ENCODE results near the gene DMAC1.

The DMAC1 gene

DNA sequence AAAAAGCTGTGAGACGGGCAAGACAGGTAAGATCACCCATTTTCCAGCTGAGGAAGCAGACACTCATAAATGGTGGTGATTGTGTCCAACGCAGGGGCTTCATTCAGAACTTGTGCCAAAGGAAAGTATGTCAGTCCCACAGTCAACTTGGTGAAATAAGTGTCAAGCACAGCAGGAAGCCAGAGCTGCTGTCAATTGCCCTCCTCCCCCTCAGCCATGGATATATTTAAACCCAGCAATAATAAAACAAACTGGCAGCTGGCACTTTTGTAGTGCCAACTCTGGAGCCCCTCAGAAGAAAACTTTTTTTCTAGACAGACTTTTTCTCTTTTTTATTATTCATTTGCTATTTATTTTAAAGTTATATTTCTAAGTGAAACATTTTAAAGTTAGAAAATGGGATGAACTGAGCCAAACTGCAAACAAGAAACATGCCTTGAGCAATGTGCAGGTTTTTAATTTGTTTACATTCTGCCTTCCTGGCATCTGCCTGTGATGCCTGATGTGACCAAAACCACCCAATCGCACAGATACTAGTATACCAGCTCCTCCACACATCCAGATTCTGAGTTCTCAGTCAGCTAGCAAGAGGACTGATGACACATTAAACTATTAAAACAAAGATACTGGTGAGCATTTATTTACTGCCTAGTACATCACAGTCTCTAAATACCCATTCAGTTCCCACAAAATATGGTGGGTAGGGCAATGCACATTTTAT lies 17.0 kb downstream of the DMAC1 start:
- no peak for FAIRE-seq

DNA sequence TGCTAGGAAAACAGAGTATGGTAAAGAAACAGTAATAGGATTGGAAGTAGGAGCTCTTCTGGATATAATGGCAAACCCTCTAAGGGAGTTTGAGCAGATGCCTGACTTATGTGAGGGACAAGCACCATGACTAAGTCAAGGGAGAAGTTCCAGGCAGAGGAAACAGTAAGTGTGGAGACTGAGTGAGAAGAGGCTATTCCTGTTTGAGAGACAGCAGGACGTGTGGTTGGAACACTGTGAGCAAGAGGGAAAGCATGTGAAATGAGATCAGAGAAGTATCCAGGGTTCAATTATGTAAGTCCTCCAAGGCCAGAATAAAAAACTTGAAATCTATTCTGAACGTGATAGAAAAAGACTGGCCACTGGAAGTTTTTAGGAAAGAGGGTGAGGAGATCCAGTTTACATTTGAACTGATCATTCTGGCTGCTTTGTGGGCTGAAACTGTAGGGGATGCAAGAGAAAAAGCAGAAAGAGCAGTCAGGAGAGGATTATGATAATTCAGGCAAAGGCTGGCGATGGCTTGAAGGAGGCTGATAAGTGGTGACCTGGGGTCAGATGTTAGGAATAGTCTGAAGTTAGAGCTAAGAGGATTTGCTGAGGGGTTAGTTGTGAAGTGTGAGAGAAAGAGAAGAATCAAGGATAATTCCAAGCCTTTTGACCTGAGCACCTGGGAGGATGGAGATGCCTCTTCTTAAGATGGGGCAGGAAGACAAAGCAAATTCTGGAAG lies 19.2 kb downstream of the DMAC1 start:
- FAIRE-seq, result no peak

DNA sequence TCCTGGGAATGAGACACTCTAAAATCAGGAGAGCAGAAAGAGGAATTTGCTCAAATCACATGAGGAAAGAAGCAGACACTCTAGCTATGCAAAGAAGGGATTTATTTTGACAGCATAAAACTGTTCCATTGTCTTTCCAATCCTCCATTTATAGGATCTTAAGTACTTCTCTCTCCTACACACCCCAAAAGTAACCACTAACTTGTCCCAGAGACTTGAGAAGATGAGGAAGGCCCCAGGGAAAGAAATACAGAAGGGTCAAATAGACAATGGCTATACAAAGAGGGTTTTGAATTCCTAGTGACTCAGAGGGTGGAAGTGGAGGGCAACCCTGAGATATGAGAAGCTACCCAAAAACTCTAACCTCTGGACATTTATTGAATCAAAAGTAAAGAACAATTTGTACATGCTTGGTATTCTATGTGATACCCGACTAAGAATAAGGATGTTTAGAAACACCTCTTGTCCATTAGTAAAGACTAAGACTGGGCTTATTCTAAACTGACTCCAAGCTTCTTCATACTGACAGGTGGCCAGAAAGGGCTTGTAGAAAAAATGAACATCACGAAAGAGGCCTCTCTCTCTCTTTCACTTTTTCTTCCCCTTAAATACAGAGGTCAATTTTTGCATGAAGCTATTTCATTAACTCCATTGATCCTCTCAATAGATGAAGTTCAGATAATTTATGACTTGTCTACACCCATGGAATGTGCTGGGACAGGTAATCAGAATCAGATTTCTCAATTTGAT lies 20.6 kb downstream of the DMAC1 start:
- no peak for FAIRE-seq

DNA sequence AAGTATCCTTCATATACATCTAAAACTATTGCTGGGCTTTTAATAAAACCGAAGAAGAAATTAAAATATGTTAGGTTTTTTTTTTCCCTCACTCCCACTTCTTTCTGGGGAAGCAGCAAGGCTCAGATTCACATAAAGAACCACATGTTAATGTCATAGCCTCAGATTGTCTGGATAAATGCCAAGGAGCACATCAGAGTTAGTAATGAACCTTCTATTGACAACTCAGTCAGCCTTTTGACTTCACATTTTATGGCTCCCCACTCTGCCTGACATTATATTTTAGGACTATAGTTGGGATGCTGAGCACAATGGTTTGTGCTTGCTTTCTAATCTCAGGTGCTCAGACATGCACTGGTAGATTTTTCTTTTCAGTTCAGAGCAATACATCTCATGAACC lies 21.8 kb downstream of the DMAC1 start:
- FAIRE-seq, result no peak

DNA sequence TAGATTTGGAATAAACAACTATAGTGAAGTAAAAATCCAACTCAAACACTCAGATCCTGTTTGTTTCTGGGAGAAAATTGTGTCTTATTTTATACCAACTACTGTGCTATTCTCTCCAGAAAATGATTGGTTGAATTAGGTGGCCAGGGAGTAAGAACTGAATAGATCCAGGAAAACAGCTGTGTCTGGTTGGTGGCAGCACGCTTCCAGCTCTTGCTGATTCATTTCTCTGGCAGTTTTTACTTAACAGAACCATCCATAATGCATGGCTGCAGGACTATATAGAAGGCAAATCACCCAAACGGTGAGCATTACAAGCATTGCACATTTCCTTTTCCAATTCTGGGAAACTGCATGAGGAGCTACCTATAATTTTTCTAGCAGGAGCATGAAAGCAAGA lies 29.5 kb downstream of the DMAC1 start:
- no peak for FAIRE-seq

DNA sequence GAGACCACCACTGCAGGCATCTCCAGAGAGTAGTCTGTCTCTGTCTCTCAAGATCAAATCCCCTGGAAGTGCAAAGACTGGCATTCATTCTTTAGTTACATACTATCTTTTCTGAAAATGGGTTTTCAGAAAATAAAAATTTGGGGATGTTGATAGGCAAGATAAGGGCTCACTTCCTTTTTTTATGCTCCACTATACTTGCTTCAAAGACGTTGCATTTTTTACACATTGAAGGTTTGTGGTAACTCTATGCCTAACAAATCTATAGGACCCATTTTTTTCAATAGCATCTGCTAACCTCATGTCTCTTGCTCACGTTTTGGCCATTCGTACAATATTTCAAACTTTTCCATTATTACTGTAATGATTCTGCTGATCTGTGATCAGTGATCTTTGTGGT lies 37.0 kb downstream of the DMAC1 start:
- no peak for FAIRE-seq

DNA sequence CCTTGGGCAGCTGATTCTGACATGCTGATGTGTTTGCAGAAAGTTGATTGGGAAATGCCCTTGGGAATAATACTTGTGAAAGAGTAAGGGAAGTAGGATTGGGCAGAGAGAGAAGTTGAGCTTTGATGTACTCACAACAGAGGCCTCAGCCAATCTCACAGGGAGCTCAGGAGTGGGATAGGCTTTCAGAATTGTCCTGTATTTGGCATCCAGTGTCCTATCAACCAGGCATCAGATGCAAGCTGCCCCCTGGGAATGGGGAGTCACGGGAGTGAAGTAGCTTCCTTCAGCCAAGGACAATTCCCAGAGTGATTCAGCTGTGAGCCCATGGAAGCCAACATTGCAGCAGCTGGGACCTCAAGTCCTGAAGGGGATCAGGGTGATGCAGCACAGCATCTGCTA lies 39.6 kb downstream of the DMAC1 start:
- FAIRE-seq, result no peak

DNA sequence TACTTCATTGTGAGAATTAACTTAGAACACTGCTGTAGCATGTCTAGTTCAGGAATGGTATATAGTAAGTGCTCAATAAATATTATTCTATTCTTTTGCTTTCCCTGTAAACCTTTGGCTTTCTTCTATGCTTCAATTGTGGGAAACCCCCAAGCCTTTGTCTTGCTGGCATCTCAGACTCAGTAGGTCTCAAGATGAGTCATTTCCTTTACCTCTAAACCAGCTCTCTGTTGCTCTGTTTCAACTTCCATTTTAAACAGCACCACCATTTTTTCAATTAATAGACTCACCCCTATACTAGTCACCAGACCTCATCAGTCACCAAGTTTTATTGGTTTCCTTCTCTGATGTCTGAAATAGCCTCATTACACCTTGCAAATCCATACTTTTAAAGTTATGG lies 43.5 kb downstream of the DMAC1 start:
- FAIRE-seq, result no peak

DNA sequence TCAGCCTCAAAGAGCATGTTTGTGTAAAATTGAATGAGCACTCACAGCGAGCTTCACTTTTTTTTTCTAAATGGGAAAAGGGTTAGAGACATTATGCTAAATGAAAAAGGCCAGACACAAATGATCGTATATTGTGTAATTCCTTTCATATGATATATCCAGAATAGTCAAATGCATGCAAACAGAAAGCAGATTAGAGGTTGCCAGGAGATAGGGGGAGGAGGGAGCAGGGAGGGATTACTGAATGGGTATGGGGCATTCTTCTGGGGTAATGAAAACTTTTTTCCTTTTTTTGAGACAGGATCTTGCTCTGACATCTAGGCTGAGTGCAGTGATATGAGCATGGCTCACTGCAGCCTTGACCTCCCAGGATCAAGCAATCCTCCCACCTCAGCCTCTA lies 47.1 kb downstream of the DMAC1 start:
- FAIRE-seq, result no peak
